NOMO-1 treated with DMSO at 0.1 percent for 48 hours (cell line): ENCODE results near the gene ZNF462.

ENCODE experiments used
- DNase-seq: peaks from one replicate; lab custom pipeline; 2025; ENCODE audit not compliant: unreplicated experiment; lab: John Stamatoyannopoulos, UW

ZNF462 gene

DNA sequence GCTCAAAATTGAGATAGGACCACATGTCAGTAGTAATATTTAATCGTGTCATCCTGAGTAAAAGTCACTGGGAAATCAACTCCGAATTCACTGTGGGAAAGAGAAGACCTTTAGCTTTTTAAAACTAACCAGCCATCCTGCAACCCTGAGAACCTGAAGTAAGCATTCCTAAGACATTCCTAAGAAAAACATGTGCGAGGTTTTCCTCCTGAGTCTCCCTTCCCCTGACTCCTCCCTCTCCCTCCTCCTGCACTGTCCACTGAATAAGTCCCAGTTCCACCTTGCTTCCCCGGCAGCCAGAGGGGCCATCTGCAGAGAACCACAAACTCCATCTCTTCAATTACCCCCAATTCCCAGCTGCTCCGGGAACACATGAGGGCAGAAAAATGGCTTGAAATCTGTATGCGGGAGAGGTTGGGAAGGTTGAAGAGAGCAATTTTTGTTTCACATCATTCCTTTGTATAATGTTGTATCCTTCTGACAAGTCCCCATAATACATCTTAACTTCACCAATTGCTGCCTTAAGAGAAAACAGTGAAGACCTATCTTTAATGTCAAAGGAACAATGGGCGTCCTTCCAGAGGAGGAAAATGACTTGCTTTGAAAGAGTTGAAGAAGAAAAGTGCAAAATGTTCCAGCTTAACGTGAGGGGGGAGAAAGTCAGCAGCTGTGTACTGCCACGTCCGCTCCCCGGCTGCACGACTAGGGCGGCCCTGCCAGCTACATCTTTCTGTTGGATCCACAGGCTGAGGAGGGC, 186.3 kb downstream of the ZNF462 start:
- DNase-seq, result no peak

DNA sequence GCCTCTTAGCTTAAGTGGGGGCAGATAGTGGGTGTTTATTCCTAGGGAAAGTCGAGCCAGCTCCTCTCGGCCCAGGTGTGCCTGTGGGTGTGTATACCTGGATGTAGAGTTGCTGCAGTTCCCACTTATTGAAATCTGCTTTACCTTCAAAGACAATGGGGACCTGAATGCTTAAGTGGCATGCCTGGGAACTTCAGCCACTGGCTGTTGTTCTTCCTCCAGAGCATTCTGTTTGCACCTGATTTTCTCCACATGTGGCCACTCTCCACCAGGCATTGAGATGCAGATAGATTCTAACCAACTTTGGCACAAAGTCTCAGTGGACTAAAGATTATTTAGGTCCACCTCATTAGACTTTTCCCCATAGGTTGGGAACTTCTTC, 186.8 kb downstream of the ZNF462 start:
- no peak for DNase-seq

GRCh38 chr9:107051392-107051791, 188.4 kb downstream of the ZNF462 start:
- no peak for DNase-seq

DNA sequence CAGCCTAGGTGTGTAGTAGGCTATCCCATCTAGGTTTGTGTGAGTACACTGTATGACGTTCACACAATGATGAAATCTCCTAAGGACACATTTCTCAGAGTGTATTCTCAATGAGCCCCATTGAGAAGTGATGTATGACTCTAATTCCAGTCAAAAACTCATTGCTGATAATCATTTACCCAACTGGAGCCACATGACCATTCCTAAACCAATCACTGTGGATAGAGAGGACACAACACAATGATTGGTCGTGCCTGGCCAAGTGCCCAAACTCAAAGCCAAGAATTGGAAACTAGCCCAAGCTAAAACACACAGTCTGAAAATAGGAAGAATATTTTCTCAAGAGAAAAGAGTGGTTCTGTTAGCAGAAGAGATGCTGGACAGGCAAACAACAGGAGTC, 191.2 kb downstream of the ZNF462 start:
- no peak for DNase-seq

DNA sequence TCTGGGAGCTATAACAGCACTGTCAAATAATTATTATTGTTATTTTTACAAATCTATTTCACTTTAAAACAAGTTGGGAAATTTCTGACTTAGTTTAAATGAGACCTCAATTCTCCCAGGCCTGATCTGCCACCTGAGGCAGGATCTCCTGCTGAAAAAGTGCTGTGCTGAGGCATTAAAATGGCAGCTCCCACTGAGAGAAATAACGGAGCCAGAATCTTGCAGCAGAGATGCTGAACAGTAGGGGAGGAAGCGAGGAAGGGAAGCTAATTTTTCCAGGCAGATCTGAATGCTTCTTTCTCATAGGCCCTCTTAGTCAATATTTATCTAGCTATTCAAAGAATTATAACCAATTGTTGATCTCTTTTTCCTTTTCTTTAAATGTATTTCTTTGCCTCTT, 196.3 kb downstream of the ZNF462 start:
- DNase-seq, result no peak

DNA sequence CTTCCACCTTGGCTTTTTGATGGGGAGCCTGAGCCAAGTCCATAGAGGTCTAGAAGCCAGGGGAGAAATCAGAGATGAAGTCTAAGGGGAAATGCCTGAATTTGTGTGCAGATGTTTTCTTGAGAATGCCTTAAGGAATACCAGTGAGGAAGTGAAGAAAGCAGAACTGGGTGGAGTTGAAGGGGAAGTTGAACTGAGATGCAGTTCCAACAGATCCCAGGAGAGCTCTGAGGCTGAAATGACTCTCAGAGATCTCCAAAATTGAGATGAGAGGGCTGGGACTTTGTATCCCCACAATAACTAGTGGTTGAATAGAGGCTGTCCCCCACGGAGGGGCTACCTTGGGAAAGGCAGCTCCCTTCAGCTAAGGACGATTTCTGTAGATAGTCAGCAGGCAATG, 197.1 kb downstream of the ZNF462 start:
- DNase-seq, result no peak
